Measurements from ENCODE around the gene TANGO6.

GRCh38 chr16:69094501-69094900, 251.2 kb downstream of the TANGO6 start:
- TF ChIP-seq CTCF (IDR thresholded peaks at IDR 0.05): no peak
- no peak for TF ChIP-seq POLR2A (IDR thresholded peaks at IDR 0.05)
